Loucy (cell line): ENCODE results near the gene AAMDC.

ENCODE experiments used
- CTCF ChIP-seq: fragments of 200-600 bp; sonication (generic); conservative IDR thresholded peaks from 2 replicates; pipeline ENCODE4 v1.5.1; 2014; ENCODE audit warnings: mild to moderate bottlenecking, antibody characterized with exemption, low read length
- EZH2phosphoT487 ChIP-seq: fragments of 200-600 bp; IDR thresholded peaks from 2 replicates; pipeline ENCODE4 v1.6.1; 2018; ENCODE audit warnings: antibody characterized with exemption, mild to moderate bottlenecking, moderate library complexity, borderline replicate concordance

- TF ChIP-seq CTCF (no peak), EZH2phosphoT487 (no peak)
Measured at GRCh38 chr11:77784572-77784971, 36.4 kb upstream of the AAMDC start.
